Erythroblast (primary cell): ENCODE results near the gene ZNF169.
"Not testable (repeated sequence)": the region's sequence is repeated elsewhere in the genome, so short reads cannot be mapped to it uniquely, and the experiment has no call there.

Experiments
- DNase-seq, 2 experiments: peaks; one replicate each; lab custom pipeline; 2025; lab: John Stamatoyannopoulos, UW
- GATA1 ChIP-seq: IDR thresholded peaks from 2 replicates; pipeline ENCODE4 v1.6.1; 2011; ENCODE audit warnings: low read depth, mild to moderate bottlenecking, control low read depth, low read length, moderate library complexity
- POLR2A ChIP-seq: IDR thresholded peaks from 2 replicates; pipeline ENCODE4 v1.6.1; 2011; ENCODE audit warnings: mild to moderate bottlenecking, low read length

ZNF169 gene

GRCh38 chr9:94259077-94259862 is at the start of gene ZNF169:
Gene ZNF169, plus strand, starts transcription at chr9:94259298. Its CDS starts 19,515 bp downstream, at chr9:94278813.
- no peak for TF ChIP-seq GATA1
- peak; percentile 68 for TF ChIP-seq POLR2A
- peak; percentile 86 to 89 for DNase-seq

- no peak for DNase-seq
- TF ChIP-seq POLR2A, result no peak
- TF ChIP-seq GATA1, result no peak
These were observed 48.2 kb upstream of the ZNF169 start for GRCh38 chr9:94210616-94211603.

- DNase-seq, result peak in 1 of 2 experiments; percentile 14
- no peak for TF ChIP-seq GATA1
- TF ChIP-seq POLR2A, result no peak
These were observed 47.0 kb upstream of the ZNF169 start for GRCh38 chr9:94212091-94212490.

- TF ChIP-seq GATA1, result no peak
- TF ChIP-seq POLR2A, result no peak
- DNase-seq, result no peak
These were observed 46.6 kb upstream of the ZNF169 start for GRCh38 chr9:94212531-94212930.

GRCh38 chr9:94213511-94214124 is 45.5 kb upstream of the ZNF169 start:
- TF ChIP-seq GATA1, result no peak
- TF ChIP-seq POLR2A, result no peak
- peak; percentile 77 to 89 for DNase-seq

- TF ChIP-seq GATA1 (no peak), POLR2A (no peak)
- no peak for DNase-seq
These were observed 36.2 kb upstream of the ZNF169 start for GRCh38 chr9:94222870-94223269.

GRCh38 chr9:94225413-94225812 is 33.7 kb upstream of the ZNF169 start:
- DNase-seq, result not testable (repeated sequence)

- no peak for TF ChIP-seq POLR2A
- no peak for TF ChIP-seq GATA1
- no peak for DNase-seq
These were observed 30.5 kb upstream of the ZNF169 start for GRCh38 chr9:94228616-94229015.

- DNase-seq, result no peak
- TF ChIP-seq GATA1, result no peak
- no peak for TF ChIP-seq POLR2A
These were observed 26.7 kb upstream of the ZNF169 start for GRCh38 chr9:94232428-94232827.

- not testable (repeated sequence) for DNase-seq
These were observed 18.0 kb upstream of the ZNF169 start for GRCh38 chr9:94241098-94241497.

GRCh38 chr9:94245651-94246050 is 13.4 kb upstream of the ZNF169 start:
- TF ChIP-seq GATA1, result no peak
- TF ChIP-seq POLR2A, result no peak
- no peak for DNase-seq

GRCh38 chr9:94250456-94250855 is 8.6 kb upstream of the ZNF169 start:
- no peak for DNase-seq
- TF ChIP-seq POLR2A, result no peak
- TF ChIP-seq GATA1, result no peak

- TF ChIP-seq GATA1 (no peak), POLR2A (no peak)
- DNase-seq, result no peak
These were observed 3.1 kb upstream of the ZNF169 start for GRCh38 chr9:94256007-94256406.

- DNase-seq, result peak in 1 of 2 experiments; percentile 17
These were observed 6.7 kb downstream of the ZNF169 start for GRCh38 chr9:94265626-94266402.
